ENCODE results near the gene TBC1D20.

Gene TBC1D20

DNA sequence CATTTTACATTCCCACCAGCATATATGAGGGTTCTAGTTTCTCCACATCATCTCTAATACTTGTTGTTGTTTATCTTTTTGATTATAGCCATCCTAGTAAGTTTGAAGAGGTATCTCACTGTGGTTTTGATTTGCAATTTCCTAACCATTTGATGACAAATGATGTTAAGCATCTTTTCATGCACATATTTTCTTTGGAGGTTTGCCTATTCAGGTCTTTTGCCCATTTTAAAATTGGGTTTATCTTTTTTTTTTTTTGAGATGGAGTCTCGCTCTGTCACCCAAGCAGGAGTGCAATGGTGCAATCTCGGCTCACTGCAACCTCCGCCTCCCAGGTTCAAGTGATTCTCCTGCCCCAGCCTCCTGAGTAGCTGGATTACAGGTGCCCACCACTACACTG, 50.3 kb downstream of the TBC1D20 start:
- Histone ChIP-seq H3K14ac (ENCODE audit: low read length) (no peak overlapping the region), H3K27me3 (ENCODE audit: insufficient read depth, low read length) (no peaks in the 10 kb centered on the region), H4K8ac (ENCODE audit: low read depth, low read length) (no peak overlapping the region), H4K12ac (ENCODE audit: low read depth, low read length) (no peak overlapping the region), H4K91ac (ENCODE audit: low read depth, low read length) (no peak overlapping the region), H3K9ac (ENCODE audit: low read length) (no peak overlapping the region), H2BK5ac (ENCODE audit: low read depth, low read length, poor library complexity) (no peak overlapping the region), H3K79me2 (ENCODE audit: control insufficient read depth, insufficient read depth, low read length, poor library complexity) (peaks cover 9% of the 10 kb centered on the region), H3K18ac (ENCODE audit: low read length) (no peak overlapping the region), H2AK5ac (ENCODE audit: low read length) (no peak overlapping the region), H3K23ac (ENCODE audit: low read length) (no peak overlapping the region), H3K4me1 (ENCODE audit: control insufficient read depth in 1 of 2, insufficient read depth in 2 of 2, low read length in 2 of 2) (peaks cover 7 to 9% of the 10 kb centered on the region in 2 experiments), H3K36me3 (ENCODE audit: control insufficient read depth in 1 of 2, insufficient read depth in 2 of 2, low read length in 2 of 2) (peaks cover 2 to 10% of the 10 kb centered on the region in 2 experiments), H3K4me2 (ENCODE audit: low read length) (no peak overlapping the region), H2BK12ac (ENCODE audit: low read length) (no peak overlapping the region), H2AFZ (ENCODE audit: insufficient read depth, low read length, poor library complexity) (no peak overlapping the region), H3K79me1 (ENCODE audit: low read length) (peaks cover 11% of the 10 kb centered on the region), H3K27ac (ENCODE audit: low read depth, low read length) (no peak overlapping the region), H3K4ac (ENCODE audit: low read depth, low read length) (no peak overlapping the region), H2BK120ac (ENCODE audit: insufficient read depth, low read length, poor library complexity) (no peak overlapping the region), H3K4me3 (ENCODE audit: low read depth, low read length) (no peak overlapping the region), H3K9me3 (ENCODE audit: insufficient read depth, low read depth, low read length) (no peaks in the 10 kb centered on the region)
- no CpG with 5 or more reads among the region's 3 CpGs for WGBS (ENCODE audit: extremely low coverage, insufficient coverage, insufficient read length)
- DNase-seq = no peak

DNA sequence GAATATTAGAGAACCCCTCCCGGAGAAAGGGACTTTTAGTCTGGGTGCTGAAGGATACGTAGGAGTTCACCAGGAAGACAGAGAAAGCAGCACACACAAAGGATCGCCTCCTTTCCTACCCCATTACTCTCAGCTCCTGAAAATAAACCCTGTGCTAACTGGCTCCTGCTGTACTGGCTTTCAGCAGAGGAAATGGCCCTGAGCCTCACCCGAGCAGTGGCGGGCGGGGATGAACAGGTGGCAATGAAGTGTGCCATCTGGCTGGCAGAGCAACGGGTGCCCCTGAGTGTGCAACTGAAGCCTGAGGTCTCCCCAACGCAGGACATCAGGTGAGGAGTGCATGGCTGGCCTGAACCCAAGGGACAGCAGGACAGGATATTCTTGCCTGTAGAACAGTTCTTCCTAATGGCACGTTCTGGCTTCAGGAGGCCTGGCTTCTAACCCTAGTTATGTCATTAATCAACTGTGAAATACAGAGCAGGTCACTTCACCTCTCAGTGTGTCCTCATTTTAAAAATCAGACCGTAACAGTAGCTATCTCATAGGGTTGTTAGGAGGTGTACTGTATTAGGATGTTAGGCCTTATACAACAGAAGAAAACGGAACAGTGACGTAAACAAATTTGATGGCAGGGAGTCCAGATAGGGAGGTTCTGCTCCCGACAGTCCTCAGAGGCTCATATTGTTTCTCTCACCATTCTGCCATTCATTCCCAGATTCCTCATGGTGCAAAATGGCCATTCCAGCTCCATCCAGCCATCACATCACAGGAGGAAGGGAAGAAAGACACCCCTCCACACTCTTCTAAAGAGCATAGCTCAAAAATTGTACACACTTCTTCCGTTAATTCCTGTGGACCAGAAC, 52.4 kb downstream of the TBC1D20 start:
- H3K79me1 ChIP-seq (ENCODE audit: low read length) = peaks cover 11% of the 10 kb centered on the region
- H2AK5ac ChIP-seq (ENCODE audit: low read length) = no peak overlapping the region
- peak overlapping the region; percentile 17 for H2BK12ac ChIP-seq (ENCODE audit: low read length)
- no peak overlapping the region for H2AFZ ChIP-seq (ENCODE audit: insufficient read depth, low read length, poor library complexity)
- H4K8ac ChIP-seq (ENCODE audit: low read depth, low read length) = no peak overlapping the region
- H4K12ac ChIP-seq (ENCODE audit: low read depth, low read length) = no peak overlapping the region
- no peak overlapping the region for H4K91ac ChIP-seq (ENCODE audit: low read depth, low read length)
- no peaks in the 10 kb centered on the region for H3K9me3 ChIP-seq (ENCODE audit: insufficient read depth, low read depth, low read length)
- no peak overlapping the region for H3K4ac ChIP-seq (ENCODE audit: low read depth, low read length)
- no peak overlapping the region for H3K4me3 ChIP-seq (ENCODE audit: low read depth, low read length)
- no peak overlapping the region for H2BK120ac ChIP-seq (ENCODE audit: insufficient read depth, low read length, poor library complexity)
- no peak overlapping the region for H3K27ac ChIP-seq (ENCODE audit: low read depth, low read length)
- no peak overlapping the region for H3K14ac ChIP-seq (ENCODE audit: low read length)
- no peak for DNase-seq
- H3K9ac ChIP-seq (ENCODE audit: low read length) = no peak overlapping the region
- no peaks in the 10 kb centered on the region for H3K27me3 ChIP-seq (ENCODE audit: insufficient read depth, low read length)
- H2BK5ac ChIP-seq (ENCODE audit: low read depth, low read length, poor library complexity) = no peak overlapping the region
- peaks cover 8 to 11% of the 10 kb centered on the region in 2 experiments for H3K4me1 ChIP-seq (ENCODE audit: control insufficient read depth in 1 of 2, insufficient read depth in 2 of 2, low read length in 2 of 2)
- no peak overlapping the region for H3K23ac ChIP-seq (ENCODE audit: low read length)
- H3K36me3 ChIP-seq (ENCODE audit: control insufficient read depth in 1 of 2, insufficient read depth in 2 of 2, low read length in 2 of 2) = peaks cover 0 to 7% of the 10 kb centered on the region in 2 experiments
- no CpG with 5 or more reads among the region's 14 CpGs for WGBS (ENCODE audit: extremely low coverage, insufficient coverage, insufficient read length)
- H3K79me2 ChIP-seq (ENCODE audit: control insufficient read depth, insufficient read depth, low read length, poor library complexity) = peaks cover 9% of the 10 kb centered on the region
- H3K4me2 ChIP-seq (ENCODE audit: low read length) = peak overlapping the region; percentile 95
- H3K18ac ChIP-seq (ENCODE audit: low read length) = no peak overlapping the region

DNA sequence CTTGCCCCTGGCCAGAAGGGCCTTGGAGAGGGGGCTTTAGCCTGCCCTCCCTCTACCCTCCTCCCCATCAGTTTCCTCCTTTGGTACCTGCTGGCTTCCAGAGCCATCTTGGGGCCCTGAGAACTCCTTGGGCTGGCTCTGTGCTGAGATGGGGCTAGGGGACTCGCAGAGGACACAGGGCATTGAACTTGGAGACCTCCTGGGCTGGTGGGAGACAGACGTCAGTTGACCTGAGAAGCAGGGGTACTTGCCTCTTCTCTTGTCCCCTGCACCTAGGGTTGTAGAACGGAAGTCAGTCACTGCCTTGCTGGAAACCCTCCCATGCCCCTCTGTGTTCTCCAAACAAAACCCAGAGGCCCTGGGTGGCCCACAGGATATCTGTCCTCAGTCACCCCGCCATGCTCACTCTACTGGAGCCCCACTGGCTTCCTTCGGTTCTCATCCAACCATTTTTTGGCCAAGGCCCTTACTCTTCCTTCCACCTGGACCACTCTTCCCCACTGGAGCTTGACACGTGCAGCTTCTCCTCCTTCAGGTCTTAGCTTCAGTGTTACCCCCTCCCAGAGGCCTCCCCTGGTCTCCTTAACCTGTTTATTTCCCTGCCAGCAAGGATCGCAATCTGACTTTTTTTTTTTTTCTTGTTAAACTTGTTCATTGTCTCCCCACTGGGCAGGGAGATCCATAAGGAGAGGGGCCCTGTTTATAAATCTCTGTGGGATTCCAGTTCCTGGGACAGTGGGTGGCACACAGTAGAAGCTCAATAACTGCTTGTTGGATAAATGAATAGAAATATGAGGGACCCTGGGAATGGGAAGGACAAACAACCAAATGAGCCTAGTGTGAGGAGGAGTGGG, 53.3 kb downstream of the TBC1D20 start:
- Histone ChIP-seq H2AFZ (ENCODE audit: insufficient read depth, low read length, poor library complexity) (peak overlapping the region; percentile 80), H3K9me3 (ENCODE audit: insufficient read depth, low read depth, low read length) (no peaks in the 10 kb centered on the region), H3K23ac (ENCODE audit: low read length) (no peak overlapping the region), H3K14ac (ENCODE audit: low read length) (peak overlapping the region; percentile 98), H3K9ac (ENCODE audit: low read length) (peak overlapping the region; percentile 99), H4K8ac (ENCODE audit: low read depth, low read length) (peak overlapping the region; percentile 95), H3K27me3 (ENCODE audit: insufficient read depth, low read length) (no peaks in the 10 kb centered on the region), H3K4me1 (ENCODE audit: control insufficient read depth in 1 of 2, insufficient read depth in 2 of 2, low read length in 2 of 2) (peaks cover 8 to 11% of the 10 kb centered on the region in 2 experiments), H2BK5ac (ENCODE audit: low read depth, low read length, poor library complexity) (no peak overlapping the region), H3K4me2 (ENCODE audit: low read length) (peak overlapping the region; percentile 95), H3K4me3 (ENCODE audit: low read depth, low read length) (peak overlapping the region; percentile 99), H2BK12ac (ENCODE audit: low read length) (no peak overlapping the region), H3K18ac (ENCODE audit: low read length) (peak overlapping the region; percentile 93), H3K79me1 (ENCODE audit: low read length) (peaks cover 11% of the 10 kb centered on the region), H2BK120ac (ENCODE audit: insufficient read depth, low read length, poor library complexity) (peak overlapping the region; percentile 43), H4K91ac (ENCODE audit: low read depth, low read length) (peak overlapping the region; percentile 92), H3K27ac (ENCODE audit: low read depth, low read length) (no peak overlapping the region), H4K12ac (ENCODE audit: low read depth, low read length) (peak overlapping the region; percentile 75), H2AK5ac (ENCODE audit: low read length) (peak overlapping the region; percentile 99), H3K36me3 (ENCODE audit: control insufficient read depth in 1 of 2, insufficient read depth in 2 of 2, low read length in 2 of 2) (peaks cover 0 to 7% of the 10 kb centered on the region in 2 experiments), H3K4ac (ENCODE audit: low read depth, low read length) (peak overlapping the region; percentile 69), H3K79me2 (ENCODE audit: control insufficient read depth, insufficient read depth, low read length, poor library complexity) (peaks cover 9% of the 10 kb centered on the region)
- DNase-seq = no peak
- WGBS (ENCODE audit: extremely low coverage, insufficient coverage, insufficient read length) = no CpG with 5 or more reads among the region's 7 CpGs

Data from trophoblast cell (in vitro differentiated cells and primary cell).